Measurements from ENCODE around the gene AOPEP. TPM values are rescaled to one million over a fixed set of nuclear protein-coding genes. Genes with fewer than 3 reads are reported as not detected.
A peak's percentile ranks its signal among the peaks of the same experiment; 100 is the strongest.

AOPEP gene
- total and polyA plus RNA-seq, 2 of the 13 experiments (the other 11 are each of a cell fraction or from before 2014, with no cell fraction given): 22.2 to 41.6 TPM

DNA sequence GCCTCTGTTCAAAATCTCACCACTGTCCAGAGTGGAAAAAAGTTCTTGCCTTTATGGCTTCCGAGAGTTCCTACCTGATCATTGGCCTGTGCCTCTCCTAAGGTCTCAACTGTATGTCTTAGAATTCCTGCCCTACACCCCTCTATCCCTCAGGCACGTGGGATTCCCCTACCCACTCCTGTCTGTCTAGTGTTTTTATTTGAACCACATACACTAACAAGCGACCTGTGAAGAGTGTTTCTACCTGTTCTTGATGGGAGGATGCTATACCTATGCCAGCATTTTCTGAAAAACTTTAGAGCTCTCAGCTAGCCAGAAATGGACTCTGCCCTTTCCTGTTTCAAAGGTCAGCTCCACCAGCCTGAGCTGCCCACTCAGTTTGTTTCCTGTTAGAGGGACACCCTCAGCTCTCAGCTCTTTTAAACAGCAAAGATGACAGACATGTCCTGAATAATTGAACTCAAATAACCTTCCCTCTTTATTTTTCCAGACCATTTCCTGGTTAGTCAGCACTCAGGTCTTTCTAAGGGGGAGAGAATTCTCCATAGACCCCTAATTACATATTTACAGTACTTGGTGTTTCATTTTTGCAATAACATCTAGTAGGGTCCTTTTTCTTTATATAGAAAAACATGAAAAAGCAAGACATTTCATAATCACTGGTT, 214.8 kb downstream of the AOPEP start (continued):
- no peak for TF ChIP-seq ZNF879 (CRISPR knock-in tag; IDR thresholded peaks at IDR 0.05)
- TF ChIP-seq SNAI1 (CRISPR knock-in tag; IDR thresholded peaks at IDR 0.05; ENCODE audit: borderline replicate concordance): no peak
- TF ChIP-seq ZHX1 (CRISPR knock-in tag; IDR thresholded peaks at IDR 0.05; ENCODE audit: low read depth): no peak
- peak; percentile 87; the same call in 1 of the 2 replicates for TF ChIP-seq MEIS1 (CRISPR knock-in tag; IDR thresholded peaks at IDR 0.05; ENCODE audit: borderline replicate concordance)
- no peak for TF ChIP-seq ZNF143 (CRISPR knock-in tag; IDR thresholded peaks at IDR 0.05)
- TF ChIP-seq RAD21 (CRISPR knock-in tag; IDR thresholded peaks at IDR 0.05): no peak
- no peak for TF ChIP-seq ATF1 (CRISPR knock-in tag; IDR thresholded peaks at IDR 0.05)
- no peak for TF ChIP-seq ZNF431 (CRISPR knock-in tag; IDR thresholded peaks at IDR 0.05; ENCODE audit: borderline replicate concordance, low read depth)
- TF ChIP-seq TBX2 (CRISPR knock-in tag; IDR thresholded peaks at IDR 0.05; ENCODE audit: borderline replicate concordance): peak; percentile 68; the same call in 1 of the 2 replicates
- TF ChIP-seq BRCA1 (CRISPR knock-in tag; IDR thresholded peaks at IDR 0.05): 0 out of 2 replicates have a peak, but pooled peaks have one; percentile 79
- no peak; the same call in 1 of the 2 replicates for TF ChIP-seq ADNP (CRISPR knock-in tag; IDR thresholded peaks at IDR 0.05)
- TF ChIP-seq ZNF484 (CRISPR knock-in tag; IDR thresholded peaks at IDR 0.05; ENCODE audit: borderline replicate concordance, low read depth): no peak
- TF ChIP-seq ZBTB8A (CRISPR knock-in tag; IDR thresholded peaks at IDR 0.05; ENCODE audit: borderline replicate concordance, low read depth): no peak
- peak; percentile 60; the same call in 1 of the 2 replicates for TF ChIP-seq TCF7 (IDR thresholded peaks at IDR 0.05; ENCODE audit: low read depth)
- no peak for TF ChIP-seq NBN (conservative IDR thresholded peaks at IDR 0.05)
- no peak; the same call in 1 of the 2 replicates for TF ChIP-seq KLF6 (CRISPR knock-in tag; IDR thresholded peaks at IDR 0.05)
- no peak for TF ChIP-seq HMGA1 (CRISPR knock-in tag; conservative IDR thresholded peaks at IDR 0.05)
- peak; percentile 82 for TF ChIP-seq HDAC2 (CRISPR knock-in tag; IDR thresholded peaks at IDR 0.05)
- no peak for TF ChIP-seq ZNF17 (CRISPR knock-in tag; IDR thresholded peaks at IDR 0.05)
- TF ChIP-seq TAF1 (CRISPR knock-in tag; IDR thresholded peaks at IDR 0.05): no peak
- TF ChIP-seq ELF4 (CRISPR knock-in tag; IDR thresholded peaks at IDR 0.05; ENCODE audit: borderline replicate concordance): peak; percentile 83
- no peak for TF ChIP-seq NCOA5 (CRISPR knock-in tag; IDR thresholded peaks at IDR 0.05)
- TF ChIP-seq NFE2 (CRISPR knock-in tag; IDR thresholded peaks at IDR 0.05): no peak
- no peak for TF ChIP-seq MZF1 (CRISPR knock-in tag; IDR thresholded peaks at IDR 0.05; ENCODE audit: borderline replicate concordance)
- TF ChIP-seq NR3C1 (CRISPR knock-in tag; IDR thresholded peaks at IDR 0.05): no peak
- no peak for TF ChIP-seq CBX1 (IDR thresholded peaks at IDR 0.05; ENCODE audit: low read depth)
- TF ChIP-seq, protein P1, sequence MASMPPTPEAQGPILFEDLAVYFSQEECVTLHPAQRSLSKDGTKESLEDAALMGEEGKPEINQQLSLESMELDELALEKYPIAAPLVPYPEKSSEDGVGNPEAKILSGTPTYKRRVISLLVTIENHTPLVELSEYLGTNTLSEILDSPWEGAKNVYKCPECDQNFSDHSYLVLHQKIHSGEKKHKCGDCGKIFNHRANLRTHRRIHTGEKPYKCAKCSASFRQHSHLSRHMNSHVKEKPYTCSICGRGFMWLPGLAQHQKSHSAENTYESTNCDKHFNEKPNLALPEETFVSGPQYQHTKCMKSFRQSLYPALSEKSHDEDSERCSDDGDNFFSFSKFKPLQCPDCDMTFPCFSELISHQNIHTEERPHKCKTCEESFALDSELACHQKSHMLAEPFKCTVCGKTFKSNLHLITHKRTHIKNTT (CRISPR knock-in tag; IDR thresholded peaks at IDR 0.05): no peak
- TF ChIP-seq CC2D1A (CRISPR knock-in tag; IDR thresholded peaks at IDR 0.05): no peak
- TF ChIP-seq GTF3A (CRISPR knock-in tag; conservative IDR thresholded peaks at IDR 0.05): no peak
- TF ChIP-seq SMARCC2 (IDR thresholded peaks at IDR 0.05): no peak
- TF ChIP-seq CENPX (CRISPR knock-in tag; IDR thresholded peaks at IDR 0.05): no peak
